Measurements from ENCODE around the gene F8. TPM values are rescaled to one million over a fixed set of nuclear protein-coding genes. Genes with fewer than 3 reads are reported as not detected.

The F8 gene
- total and polyA plus RNA-seq, 2 of the 4 experiments (the other 2 are of a cell fraction), result 1.4 to 1.5 TPM

DNA sequence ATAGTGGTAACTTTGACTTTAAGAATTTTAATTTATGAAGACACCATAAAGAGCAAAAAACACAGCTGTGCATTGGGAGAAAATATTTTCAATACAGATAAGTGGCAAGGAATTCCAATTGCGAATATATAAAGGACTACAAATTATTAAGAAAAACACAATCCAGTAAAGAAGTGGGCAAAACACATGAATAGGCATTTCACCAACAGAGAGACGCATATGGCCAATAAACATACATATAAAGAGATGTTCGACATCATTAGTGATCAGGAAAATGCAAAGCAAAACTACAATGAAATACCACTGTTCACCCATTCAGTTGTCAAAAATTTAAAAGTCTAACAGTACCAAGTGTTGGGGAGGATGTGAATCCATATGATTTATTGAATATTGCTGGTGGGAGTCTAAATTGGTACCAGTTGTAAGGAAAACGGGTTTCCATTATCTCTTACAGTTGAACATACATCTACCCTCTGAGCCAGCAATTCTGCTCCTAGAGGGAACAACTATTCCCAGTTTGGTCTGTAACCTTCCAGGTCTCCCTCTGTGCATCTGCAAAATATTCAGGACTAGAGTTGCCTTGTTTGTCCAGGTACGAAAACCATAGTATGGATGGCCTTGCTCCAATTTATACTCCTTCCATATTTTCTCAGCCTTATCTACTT is 215.6 kb downstream of the F8 start:
- in situ Hi-C loops (cut with MboI; ENCODE audit: low sequenced_read_pairs), result no loop called here
- no peak overlapping the region for H2BK120ac ChIP-seq (ENCODE audit: low read depth, low read length)

More for the DNA sequence above, 215.6 kb downstream of the F8 start:
- Histone ChIP-seq H4K20me1 (ENCODE audit: insufficient read depth, low read length) (no peaks in the 10 kb centered on the region), H3K23ac (ENCODE audit: low read depth, low read length) (no peak overlapping the region), H2AFZ (replicated peaks; ENCODE audit: low read length, poor library complexity) (no peak overlapping the region), H2AK9ac (replicated peaks; ENCODE audit: low read depth, low read length, poor library complexity) (no peak overlapping the region), H3K18ac (ENCODE audit: low read depth, low read length) (no peak overlapping the region), H3K9me3 (ENCODE audit: control insufficient read depth, insufficient read depth, low read length) (no peaks in the 10 kb centered on the region), H3K27ac (ENCODE audit: insufficient read depth, low read length) (no peak overlapping the region), H4K8ac (ENCODE audit: low read depth in 2 of 2, low read length in 2 of 2) (no peak overlapping the region), H3K4me3 (ENCODE audit: insufficient read depth, low read depth, low read length) (no peak overlapping the region), H2BK5ac (ENCODE audit: low read depth, low read length, poor library complexity, severe bottlenecking) (no peak overlapping the region), H2BK20ac (ENCODE audit: low read depth, low read length) (no peak overlapping the region), H3K9me1 (ENCODE audit: insufficient read depth, low read length) (peaks cover 3% of the 10 kb centered on the region), H3K36me3 (ENCODE audit: control insufficient read depth, insufficient read depth, low read length) (no peaks in the 10 kb centered on the region), H3K9ac (ENCODE audit: low read depth, low read length) (no peak overlapping the region), H3K79me1 (ENCODE audit: low read depth in 1 of 2, low read length in 2 of 2) (peaks cover 12 to 17% of the 10 kb centered on the region in 2 experiments), H2BK15ac (ENCODE audit: low read depth, low read length) (no peak overlapping the region), H2AK5ac (ENCODE audit: low read depth, low read length) (no peak overlapping the region), H3K56ac (ENCODE audit: extremely low read depth, insufficient read depth, low read length) (no peak overlapping the region), H3K27me3 (ENCODE audit: control insufficient read depth, insufficient read depth, low read length) (no peaks in the 10 kb centered on the region), H4K5ac (ENCODE audit: low read depth, low read length) (no peak overlapping the region), H3K4me1 (ENCODE audit: control insufficient read depth, insufficient read depth, low read length) (peaks cover 6% of the 10 kb centered on the region), H4K91ac (ENCODE audit: insufficient read depth, low read depth, low read length) (no peak overlapping the region), H3K4ac (ENCODE audit: low read depth, low read length) (no peak overlapping the region), H3K4me2 (ENCODE audit: low read depth, low read length) (no peak overlapping the region), H3K14ac (replicated peaks; ENCODE audit: low read depth, low read length) (no peak overlapping the region)
- ChIA-PET POLR2A (ENCODE audit: unreplicated experiment) (no interaction called here), CTCF (no interaction called here)
- 88% methylated on average over 1 of the region's 5 CpGs; no CpG with 5 or more reads in 1 of the 2 experiments for WGBS, 2 experiments (ENCODE audit: extremely low coverage in 2 of 2, insufficient read length in 1 of 2)
- TF ChIP-seq NFE2L2 (IDR thresholded peaks at IDR 0.05; ENCODE audit: low read depth, low read length), result no peak
- TF ChIP-seq BHLHE40 (IDR thresholded peaks at IDR 0.05; ENCODE audit: low read depth, low read length), result no peak
- no peak for TF ChIP-seq POLR2A (IDR thresholded peaks at IDR 0.05; ENCODE audit: low read depth, low read length)
- no peak for TF ChIP-seq CEBPB (IDR thresholded peaks at IDR 0.05; ENCODE audit: low read depth, low read length)
- no peak for TF ChIP-seq RCOR1 (IDR thresholded peaks at IDR 0.05; ENCODE audit: insufficient replicate concordance, low read length)
- TF ChIP-seq, protein P1, sequence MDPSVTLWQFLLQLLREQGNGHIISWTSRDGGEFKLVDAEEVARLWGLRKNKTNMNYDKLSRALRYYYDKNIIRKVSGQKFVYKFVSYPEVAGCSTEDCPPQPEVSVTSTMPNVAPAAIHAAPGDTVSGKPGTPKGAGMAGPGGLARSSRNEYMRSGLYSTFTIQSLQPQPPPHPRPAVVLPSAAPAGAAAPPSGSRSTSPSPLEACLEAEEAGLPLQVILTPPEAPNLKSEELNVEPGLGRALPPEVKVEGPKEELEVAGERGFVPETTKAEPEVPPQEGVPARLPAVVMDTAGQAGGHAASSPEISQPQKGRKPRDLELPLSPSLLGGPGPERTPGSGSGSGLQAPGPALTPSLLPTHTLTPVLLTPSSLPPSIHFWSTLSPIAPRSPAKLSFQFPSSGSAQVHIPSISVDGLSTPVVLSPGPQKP (IDR thresholded peaks at IDR 0.05; ENCODE audit: borderline replicate concordance, low read depth, low read length), result no peak
- dilution Hi-C loops (cut with HindIII; ENCODE audit: low sequenced_read_pairs, unreplicated experiment) (no loop called here), intact Hi-C loops (cut with micrococcal nuclease) (no loop called here)
- ATAC-seq (ENCODE audit: low read depth) (no peak), DNase-seq (no peak)
- no TSS peak for BruUV-seq (replicated peaks)
